DMS 273 treated with DMSO at 0.1 percent for 48 hours (cell line): ENCODE data around the gene ANKRD33B.
"Not testable (repeated sequence)": the region's sequence is repeated elsewhere in the genome, so short reads cannot be mapped to it uniquely, and the experiment has no call there.

Experiments
- DNase-seq: peaks from one replicate; lab custom pipeline; 2025; lab: John Stamatoyannopoulos, UW

ANKRD33B gene

DNA sequence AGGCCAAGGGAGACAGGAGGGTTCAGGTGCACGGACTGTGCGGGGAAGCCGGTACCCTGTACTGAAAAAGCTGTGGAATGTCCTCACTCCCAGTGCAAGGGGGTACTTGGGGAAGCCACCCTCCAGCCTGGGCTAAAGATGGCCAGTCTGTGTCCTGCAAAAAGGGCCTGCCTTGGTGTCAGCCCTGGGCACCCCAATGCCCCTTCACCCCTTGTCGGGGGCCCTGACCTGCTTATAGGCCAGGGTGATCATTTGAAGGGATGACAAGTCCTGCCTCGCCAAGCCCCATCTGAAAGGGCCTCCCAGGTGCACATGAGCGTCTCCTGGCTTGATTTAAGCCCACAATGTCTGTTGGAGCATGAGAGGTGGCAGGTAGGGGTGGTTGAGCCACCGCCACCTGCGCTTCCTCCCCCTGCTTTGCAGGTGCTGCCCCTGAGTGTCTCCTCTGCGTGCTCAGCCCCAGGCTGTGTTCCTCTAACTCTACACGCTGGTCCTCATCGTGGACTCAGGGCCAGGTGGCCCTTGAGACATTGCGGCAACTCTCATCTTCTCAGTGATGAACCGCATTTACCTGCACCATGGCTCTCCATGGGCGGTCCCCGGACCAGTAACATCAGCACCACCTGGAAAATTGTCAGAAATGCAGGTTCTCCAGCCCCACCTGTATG lies 97.0 kb downstream of the ANKRD33B start:
- DNase-seq = no peak

DNA sequence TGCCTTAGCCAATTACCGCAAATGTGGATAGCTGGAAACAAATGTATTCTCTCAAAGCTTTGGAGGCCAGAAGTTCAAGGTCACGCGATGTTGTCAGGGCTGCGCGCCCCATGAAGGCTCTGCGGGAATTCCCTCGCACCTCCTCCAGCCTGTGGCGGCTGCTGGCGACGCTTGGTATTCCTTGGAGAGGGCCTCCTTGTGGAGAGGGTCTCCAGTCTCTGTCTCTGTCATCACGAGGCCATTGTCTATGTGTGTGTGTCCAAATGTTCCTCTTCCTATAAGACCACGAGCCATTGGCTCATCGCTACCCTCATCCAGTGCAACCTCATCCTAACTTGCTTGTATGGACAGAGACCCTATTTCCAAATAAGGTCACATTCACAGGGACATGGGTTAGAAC lies 97.5 kb downstream of the ANKRD33B start:
- no peak for DNase-seq

DNA sequence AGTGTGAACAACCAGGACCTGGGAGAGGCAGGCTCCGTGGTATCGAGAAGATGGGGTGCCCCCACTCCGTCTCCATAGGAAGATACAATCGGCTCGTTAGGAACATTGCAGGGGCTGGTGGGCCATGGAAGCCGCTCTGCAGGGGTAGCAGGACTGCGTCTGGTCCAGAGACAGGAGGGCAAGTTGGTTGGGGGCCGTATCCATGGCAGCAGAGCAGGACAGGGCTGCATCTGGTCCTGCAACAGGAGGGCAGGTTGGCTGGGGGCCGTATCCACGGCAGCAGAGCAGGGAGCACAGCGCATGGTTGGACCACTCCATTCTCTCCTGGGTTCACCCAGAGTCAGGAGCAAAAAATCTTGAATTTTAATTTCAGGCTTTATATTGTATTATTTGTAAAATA lies 98.2 kb downstream of the ANKRD33B start:
- no peak for DNase-seq

DNA sequence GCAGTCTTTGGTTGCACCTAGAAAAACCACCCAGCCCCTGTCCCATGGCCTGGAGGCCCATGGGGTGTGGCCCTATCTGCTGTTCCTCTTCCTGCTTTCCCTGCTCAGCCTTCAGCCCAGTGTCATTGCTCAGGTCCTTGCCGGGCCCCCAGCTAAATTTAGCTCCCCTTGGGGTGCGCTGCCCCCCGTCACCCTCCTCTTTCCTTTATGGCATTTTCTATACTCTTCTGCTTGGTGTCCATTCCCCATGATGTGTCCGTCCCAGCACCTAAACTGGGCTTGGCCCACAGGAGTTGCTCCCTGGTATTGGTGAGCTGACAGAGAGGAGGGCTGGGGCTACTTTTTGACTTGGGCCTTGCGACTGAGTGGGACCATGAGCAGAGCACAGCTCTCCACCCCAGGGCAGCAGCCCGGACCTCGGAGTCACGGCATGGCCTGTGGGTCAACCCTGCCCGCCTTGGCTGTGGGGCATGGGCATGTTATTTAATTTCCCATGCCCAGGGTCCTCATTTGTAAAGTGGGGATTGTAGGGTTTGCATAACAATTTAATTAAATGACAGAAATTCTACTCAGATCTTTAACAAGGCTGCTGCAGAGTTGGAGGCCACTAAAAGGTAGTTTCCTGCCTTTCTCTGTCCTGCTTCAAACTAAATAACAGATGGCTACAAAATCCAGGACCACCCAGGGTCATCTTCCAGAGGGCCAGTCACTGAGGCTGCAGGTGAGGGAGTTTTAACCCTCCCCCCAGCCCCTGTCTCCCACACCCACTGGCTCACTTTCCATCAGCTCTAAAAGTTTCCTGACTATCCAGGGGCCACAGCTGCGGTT lies 99.0 kb downstream of the ANKRD33B start:
- DNase-seq = no peak

DNA sequence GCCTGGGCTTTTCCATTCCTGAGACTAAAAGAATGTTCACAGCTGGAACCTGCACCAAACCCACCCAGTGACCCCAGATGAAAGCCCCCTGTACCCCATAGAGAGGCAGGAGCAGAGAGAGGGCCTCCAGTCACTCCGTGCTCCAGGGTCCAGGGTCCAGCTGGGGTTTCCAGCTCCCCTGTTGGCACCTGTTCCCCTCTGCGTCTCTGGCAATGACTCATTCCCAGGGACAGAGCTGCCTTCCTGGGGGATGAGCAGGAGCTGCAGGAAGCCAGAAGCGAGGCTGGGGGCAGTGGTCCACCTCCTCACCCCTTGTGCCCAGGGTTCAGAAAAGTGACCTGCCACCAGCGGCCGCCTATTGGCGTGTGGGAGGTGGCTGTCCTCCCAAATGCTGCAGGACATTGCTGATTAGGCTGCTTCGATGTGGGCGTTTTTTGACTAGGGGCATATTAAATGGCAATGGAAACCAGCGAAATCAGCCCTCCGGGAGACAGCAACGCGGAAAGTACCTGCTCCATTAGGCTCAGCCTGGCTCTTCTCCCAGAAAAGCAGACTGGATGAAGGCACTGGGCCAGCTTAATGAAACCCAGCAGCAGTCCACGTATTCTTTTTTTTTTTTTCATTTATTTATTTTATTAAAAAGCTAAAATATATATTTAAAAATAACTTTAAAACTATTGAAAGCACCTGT lies 99.8 kb downstream of the ANKRD33B start:
- DNase-seq = peak; percentile 23

DNA sequence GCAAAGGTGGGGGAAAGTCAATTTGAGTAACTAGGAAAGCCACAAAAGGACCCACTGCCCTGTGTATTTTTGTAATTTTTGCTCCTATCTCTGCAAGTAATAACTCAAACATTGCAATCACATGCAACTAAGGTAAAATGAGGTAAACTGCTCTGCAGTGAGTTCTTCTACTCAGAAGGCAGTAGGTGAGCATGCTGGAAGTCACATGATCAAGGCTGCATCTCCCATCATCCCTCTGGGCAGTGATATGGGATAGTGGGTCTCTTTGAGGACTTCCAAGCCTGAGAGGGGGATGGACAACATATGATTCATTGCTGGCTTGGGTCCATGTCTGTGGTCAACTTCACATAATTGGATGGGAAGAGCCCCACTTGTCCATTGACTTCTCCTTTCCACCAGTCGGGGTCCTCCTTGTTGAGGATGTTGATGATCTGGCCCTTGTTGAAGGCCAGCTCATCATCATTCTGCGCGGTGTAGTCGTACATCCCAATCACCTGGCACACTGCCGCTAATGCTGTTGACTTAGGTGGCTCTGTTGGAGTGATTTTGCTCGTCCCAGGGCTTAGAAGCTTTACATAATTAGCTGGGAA lies 100.4 kb downstream of the ANKRD33B start:
- not testable (repeated sequence) for DNase-seq

DNA sequence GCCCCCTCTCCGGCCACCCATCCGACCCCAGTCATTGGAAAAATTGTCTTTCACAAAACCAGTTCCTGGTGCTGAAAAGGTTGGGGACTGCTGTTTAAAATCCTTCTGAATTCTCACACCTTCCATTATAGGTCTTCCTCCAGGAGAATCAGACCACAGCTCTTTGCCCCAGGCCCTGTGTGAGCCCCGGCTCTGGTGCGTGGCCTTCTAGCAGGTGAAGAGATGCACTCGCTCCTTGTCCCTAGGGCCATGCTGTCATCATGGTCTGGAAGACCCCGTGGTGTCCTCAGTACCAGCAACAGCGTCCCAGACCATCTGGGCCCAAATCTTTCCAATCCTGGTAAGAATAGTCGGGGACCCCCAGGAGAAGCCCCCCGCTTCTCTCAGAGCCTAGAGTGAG lies 101.9 kb downstream of the ANKRD33B start:
- DNase-seq = no peak

DNA sequence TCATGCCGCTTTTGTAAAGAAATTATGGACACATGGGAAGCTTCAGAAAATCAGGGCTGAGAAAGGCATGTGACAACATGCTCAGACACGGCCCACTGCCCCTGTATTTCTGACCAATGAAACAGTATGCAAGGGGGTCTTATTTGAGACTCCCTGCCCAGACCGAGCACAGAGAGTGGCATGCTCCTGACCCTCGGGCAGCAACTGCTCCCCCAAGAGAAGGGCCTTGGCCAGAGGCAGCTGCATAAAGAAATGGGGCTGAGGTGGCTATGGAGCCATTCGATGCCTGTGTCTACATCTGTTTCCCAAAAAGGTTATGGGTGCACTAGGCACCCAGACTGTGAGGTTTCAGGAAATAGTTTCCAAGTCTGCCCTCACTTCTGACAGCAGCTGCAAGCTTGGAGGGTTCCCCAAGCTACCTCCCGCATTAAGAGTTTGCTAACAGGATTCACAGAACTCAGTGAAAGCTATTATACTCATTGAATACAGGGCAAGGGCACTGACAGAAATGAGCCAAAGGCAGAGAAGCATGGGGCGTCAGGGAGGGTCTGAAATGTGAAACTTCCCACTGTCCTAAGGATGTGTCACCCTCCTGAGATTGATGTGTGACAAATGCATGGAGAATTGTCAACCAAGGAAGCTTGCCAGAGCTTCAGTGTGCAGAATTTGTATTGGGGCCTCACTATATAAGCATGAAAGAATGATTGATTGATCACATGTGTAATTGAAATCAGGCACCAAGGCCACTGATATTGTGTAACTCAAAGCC lies 102.8 kb downstream of the ANKRD33B start:
- DNase-seq = no peak

DNA sequence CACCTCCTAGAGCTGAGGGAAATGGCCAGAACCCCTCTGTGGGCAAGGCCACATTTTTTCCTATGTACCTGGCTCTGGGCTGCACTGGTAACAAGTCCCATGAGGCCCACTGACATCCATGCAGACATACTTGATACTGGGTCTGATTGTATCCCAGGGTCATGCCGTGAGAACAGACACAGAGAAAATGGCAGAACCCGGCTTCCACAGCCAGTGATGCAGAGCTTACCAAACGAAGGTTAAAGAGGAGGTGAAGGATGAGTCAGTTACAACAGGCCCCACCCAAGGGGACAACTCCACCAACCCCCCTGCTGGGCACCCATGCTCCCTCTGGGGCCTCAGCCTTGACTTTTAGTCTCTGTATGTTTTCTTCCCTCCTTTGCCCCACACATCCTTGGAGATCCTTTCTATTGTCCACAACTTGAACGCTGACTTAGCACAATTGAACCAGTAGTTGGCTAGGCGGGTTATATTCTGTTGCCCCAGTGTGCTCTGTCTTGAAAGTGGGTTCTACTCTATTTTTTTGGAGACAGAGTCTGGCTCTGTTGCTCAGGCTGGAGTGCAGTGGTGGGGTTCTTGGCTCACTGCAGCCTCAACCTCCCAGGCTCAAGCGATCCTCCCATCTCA lies 103.7 kb downstream of the ANKRD33B start:
- no peak for DNase-seq

DNA sequence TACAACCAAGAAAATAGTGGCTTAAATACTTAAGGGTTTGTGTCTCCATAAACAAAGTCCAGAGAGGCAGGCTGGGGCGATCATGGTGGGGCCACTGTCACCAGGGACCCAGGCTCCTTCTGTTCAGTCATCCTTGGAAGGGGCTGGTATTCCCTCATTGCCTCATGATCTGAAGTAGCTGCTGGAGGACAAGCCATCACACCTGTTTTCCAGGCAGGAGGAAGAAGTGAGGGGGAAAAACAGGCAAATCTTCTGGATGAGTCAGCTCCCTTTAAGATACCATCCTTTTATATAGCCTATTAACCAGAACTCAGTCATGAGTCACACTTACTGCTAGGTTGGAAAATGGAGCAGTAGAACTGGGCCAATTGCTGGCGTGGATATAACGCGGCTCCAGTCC lies 104.8 kb downstream of the ANKRD33B start:
- no peak for DNase-seq

DNA sequence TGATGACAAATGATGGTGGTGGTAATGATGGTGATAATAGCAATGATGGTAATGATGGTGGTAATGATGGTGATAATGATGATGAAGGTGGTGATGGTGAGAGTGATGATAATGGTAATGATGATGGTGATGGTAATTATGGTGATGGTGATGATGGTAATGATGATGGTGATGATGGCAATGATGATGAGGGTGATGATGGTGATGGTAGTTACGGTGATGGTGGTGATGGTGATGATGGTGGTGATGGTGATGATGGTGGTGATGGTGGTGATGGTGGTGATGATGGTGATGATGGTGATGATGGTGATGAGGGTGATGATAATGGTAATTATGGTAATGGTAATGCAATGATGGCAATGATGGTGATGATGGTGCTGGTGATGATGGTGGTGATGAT lies 106.1 kb downstream of the ANKRD33B start:
- DNase-seq = no peak

DNA sequence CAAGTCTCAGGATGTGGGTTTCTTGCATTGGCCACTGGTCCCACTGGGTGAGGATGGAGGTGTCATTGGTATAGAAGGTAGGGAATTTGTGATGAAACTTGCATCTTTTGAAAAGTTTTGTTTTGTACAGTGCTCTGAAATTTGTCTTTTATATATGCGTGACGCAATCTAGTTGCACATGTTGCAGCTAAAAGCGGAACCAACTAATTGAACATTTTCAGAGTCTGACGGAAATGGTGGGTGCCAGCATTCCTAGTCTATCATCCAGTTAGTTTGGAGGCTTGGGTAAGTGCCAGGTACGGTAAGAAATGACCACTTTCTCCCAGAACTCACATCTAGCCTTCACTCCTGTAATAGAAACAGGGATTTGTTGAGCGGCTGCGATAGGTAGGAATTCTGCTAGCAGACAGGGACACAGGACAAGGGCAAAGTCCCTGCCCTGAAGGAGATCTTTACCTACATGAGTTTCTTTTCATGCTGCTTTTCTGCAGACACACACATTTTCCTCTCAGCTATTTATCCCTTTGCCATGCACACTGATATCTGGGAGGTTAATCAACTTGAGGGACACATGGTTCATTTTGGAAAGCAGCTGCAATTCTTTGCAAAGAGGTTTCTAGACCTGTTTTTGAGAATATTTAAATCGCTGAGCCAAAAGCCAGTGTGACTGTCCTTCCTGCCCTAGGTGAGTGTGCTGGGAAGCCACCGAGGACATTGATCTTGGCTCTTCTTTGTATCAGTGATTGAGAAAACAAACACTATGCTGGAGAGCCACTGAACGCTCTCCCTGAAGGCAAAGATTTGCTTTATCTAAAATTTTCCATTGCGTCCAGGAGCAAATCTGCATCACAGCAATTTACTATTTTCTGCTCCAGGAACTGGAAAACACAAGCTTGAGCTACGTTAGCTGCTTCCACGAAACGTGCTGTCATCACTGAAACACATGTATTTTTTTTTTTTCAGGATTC lies 107.5 kb downstream of the ANKRD33B start:
- no peak for DNase-seq

DNA sequence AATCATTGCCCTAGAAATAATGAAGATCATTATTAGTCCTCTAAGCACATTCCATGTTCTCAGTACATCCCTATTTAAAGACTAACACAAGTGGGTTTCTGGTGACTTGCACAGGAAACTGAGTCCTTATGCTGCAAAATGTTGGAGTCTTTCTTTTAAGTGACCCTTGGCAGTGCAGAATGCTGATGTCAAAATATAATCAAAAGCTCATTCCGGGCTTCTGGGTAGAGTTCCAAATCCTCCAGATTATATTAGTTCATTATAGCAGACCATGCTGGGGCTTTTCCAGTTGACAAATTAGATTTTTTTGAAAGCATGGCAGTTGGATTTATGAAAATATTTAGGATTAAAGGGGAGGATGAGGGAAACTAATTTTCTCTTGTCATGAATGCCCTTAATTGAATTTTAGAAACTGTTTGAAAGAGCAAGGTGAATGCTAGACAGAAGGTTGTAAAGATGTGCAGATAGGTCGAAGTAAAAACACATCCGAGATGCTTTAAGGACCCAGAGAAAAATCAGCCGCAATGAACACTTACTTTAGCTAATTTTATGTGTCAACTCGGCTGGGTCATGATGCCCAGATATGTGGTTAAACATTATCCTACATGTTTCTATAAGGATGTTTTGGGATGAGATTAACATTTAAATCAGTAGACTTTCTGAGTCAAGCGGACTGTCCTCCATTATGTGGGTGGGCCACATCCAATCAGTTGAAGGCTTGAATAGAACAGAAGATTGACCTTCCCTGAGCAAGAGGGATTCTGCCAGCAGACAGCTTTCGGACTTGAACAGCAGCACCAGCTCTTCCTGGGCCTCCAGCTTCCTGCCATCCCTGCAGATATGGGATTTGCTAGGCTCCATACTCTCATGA lies 108.5 kb downstream of the ANKRD33B start:
- no peak for DNase-seq

DNA sequence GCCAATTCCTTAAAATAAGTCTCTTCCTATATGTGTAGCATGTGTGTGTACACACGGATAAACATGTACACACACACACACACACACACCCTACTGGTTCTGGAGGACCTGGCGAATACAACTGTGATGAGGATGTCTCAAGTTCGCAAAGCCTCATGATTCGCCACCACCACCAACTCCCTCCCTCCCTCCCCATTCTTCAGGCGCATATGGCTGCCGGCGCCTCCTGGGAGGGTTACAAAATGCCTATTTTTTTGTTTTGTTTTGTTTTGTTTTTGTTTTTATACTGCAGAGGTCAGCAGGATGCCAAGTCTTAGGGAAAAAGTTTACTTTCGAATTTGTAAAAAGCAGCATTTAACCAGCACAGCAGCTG lies 109.1 kb downstream of the ANKRD33B start:
- DNase-seq = no peak

DNA sequence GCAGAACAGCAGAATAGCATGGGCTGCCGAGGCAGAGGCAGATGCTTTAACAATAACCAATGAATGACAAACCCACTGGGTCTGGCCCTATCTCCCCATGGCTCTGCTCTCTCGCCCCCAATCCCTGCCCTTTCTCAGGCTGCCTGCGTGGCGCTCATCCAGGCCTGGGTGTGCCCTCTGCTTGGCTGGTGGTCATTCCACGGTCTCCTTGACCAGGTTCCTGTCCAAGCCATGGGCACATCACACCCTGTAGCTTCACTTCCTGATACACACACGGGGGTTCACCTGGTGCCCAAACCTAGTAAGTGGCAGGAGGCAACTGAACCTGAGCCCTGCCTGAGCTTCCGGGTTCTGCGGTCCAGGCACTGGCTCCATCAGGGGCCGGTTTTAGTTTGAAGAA lies 109.5 kb downstream of the ANKRD33B start:
- DNase-seq = no peak

DNA sequence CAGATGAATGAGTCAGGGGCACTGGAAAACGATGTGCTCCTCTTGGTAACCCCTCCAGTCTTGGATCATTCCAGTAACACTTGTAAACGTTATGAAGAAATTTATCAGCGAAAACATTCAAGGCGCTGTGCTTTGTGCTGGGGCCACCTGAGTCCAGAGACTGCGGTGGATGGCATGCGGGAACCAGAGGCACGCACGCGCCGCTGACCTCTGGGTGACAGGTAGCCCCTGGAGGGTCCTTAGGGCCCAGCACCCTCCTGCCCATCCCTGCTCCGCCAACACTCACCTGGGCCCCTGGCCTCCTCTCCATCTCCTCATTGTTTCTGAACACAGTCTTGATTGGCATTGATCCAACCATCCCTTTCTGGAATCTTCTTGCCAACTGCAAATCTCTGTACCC lies 110.2 kb downstream of the ANKRD33B start:
- no peak for DNase-seq

DNA sequence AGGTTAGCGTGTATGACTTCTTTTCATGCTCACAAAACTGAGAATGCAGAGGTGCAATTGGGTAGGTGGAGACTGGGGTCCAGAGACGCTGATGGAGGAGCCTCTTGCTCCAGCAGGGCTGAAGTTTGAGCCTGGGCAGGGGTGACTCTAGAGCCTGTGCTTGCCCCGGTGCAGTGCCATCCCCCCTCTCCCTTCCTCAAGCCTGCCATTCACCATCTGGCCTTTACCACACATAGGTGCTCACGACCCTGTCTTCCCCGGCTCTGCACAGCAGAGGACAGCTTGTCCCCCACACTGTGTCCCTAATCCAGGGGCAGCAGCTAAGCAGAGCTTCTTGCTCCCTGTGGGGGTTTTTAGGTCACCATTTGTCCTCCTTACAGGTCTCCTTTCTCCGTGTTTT lies 110.7 kb downstream of the ANKRD33B start:
- no peak for DNase-seq

DNA sequence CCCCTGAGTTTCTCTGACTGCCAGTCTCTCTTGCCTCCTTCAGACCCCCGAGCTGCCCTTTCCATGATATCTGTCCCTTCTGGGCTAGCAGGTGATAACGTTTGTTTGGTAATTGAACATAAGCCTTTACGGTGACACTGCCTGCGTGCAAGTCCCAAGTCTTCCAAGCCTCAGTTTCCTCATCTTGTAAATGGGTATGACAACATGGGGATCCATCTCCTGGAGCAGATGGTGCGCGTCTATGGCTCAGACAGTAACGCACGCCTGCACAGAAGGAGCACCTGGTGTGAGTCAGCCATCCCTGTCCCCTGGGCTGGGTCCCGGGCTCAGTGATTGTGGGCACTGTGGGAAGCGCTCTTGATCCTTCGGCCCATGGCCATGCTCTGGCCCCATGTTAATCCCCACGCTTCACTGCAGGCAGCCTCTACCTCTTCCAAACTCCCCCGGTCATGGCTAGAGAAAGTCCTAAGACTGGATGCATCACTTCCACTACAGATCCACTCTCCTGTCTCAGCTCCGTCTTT lies 111.4 kb downstream of the ANKRD33B start:
- DNase-seq = no peak

DNA sequence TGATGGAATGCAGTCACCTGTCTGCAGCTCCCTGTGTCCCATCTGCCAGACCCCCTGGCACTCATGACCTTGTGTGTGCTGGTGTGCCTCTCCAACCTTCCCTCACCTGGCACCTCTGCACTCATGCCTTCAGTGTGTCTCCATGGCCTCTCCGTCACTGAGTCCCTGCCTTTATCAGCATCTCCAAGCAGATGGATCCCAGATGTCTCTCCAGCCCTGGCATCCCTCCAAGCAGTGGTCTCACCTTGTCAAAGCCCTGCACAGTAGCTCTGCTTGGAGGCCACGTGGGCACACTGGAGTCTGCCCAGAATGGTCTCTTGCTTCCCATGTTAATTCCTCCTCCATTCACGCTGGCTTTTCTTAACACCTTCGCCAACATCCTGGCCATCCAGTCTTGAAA lies 112.4 kb downstream of the ANKRD33B start:
- peak; percentile 48 for DNase-seq
